ENCODE results near the gene SAC3D1. TPM values are rescaled to one million over a fixed set of nuclear protein-coding genes. Genes with fewer than 3 reads are reported as not detected.

The SAC3D1 gene
- total and polyA plus RNA-seq, 9 of the 15 experiments (the other 6 are each of a cell fraction or from before 2014, with no cell fraction given), result 0.20 to 35.2 (median 5.8) TPM

DNA sequence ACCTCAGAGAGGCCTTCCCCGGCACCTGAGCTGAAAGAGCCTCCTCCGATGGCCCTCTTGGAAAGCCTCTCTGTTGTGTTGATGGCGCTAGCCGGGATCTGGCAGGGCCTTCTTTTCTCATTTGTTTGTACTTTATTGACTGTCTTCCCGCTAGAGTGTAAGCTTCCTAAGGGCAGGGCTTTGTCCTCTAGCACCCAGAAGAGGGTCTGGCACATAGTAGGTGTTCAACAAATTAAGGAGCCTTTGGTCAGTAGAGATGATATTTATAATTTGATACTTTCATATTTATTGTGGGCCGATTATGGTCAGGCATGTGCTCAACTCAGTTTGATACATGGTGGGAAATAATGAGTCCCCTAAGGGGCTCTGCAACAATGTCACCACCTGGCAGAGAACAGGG, 23.1 kb upstream of the SAC3D1 start:
- ChIA-PET CTCF (ENCODE audit: low intra/inter-chr PET ratio) (no interaction called here), POLR2A (interaction anchor here (0.7 to 1.1 kb wide), 2 partner anchors 21 to 23 kb away, joined by 3 to 5 read pairs; partner anchors contain the start of genes BATF2 and SAC3D1)
- in situ Hi-C loops (cut with MboI), result no loop called here
- Histone ChIP-seq H2AFZ (ENCODE audit: low read depth, low read length) (no peak overlapping the region), H3K36me3 (ENCODE audit: control insufficient read depth, insufficient read depth, low read length) (peaks cover 42% of the 10 kb centered on the region; the same call in 2 of the 3 replicates), H3K4me3 (no peak overlapping the region), H3K27me3 (ENCODE audit: control insufficient read depth in 2 of 2, insufficient read depth in 2 of 2, low read length in 2 of 2) (no peaks in the 10 kb centered on the region), H4K20me1 (replicated peaks; ENCODE audit: control insufficient read depth, insufficient read depth, low read length) (no peaks in the 10 kb centered on the region), H3K27ac (ENCODE audit: extremely low read depth, low read depth, low read length) (no peak overlapping the region), H3K9me1 (ENCODE audit: control insufficient read depth, insufficient read depth, low read length) (peaks cover 4% of the 10 kb centered on the region), H3K4me1 (replicated peaks in 1 of 2; ENCODE audit: control insufficient read depth in 2 of 2, insufficient read depth in 2 of 2, low read length in 2 of 2) (peaks cover 10 to 49% of the 10 kb centered on the region in 2 experiments; a peak in 4 of 5 replicates), H3K9me3 (replicated peaks; ENCODE audit: control insufficient read depth, insufficient read depth, low read depth, low read length) (no peaks in the 10 kb centered on the region; the same call in 1 of the 2 replicates), H3K79me2 (ENCODE audit: control insufficient read depth, insufficient read depth, low read length) (peaks cover 25% of the 10 kb centered on the region), H3K9ac (ENCODE audit: insufficient read depth in 1 of 2, low read depth in 2 of 2, low read length in 2 of 2) (no peak overlapping the region), H3K4me2 (ENCODE audit: insufficient read depth, low read length) (no peak overlapping the region)
- FAIRE-seq (no peak), ATAC-seq (no peak), DNase-seq (ENCODE audit: extremely low read depth in 1 of 4, low spot score in 3 of 4) (no peak)
- TF ChIP-seq NFE2L1 (tag; IDR thresholded peaks at IDR 0.05; ENCODE audit: borderline replicate concordance, low read depth), result no peak
- TF ChIP-seq SUPT5H (IDR thresholded peaks at IDR 0.05), result no peak
- peak in 1 of 2 experiments; percentile 37; a peak in 1 of 3 replicates for TF ChIP-seq CBX3 (IDR thresholded peaks at IDR 0.05; ENCODE audit: borderline replicate concordance in 1 of 2, low read length in 2 of 2)
- TF ChIP-seq HDGF (IDR thresholded peaks at IDR 0.05), result no peak
- TF ChIP-seq ZNF316 (IDR thresholded peaks at IDR 0.05), result peak; percentile 55
- TF ChIP-seq, protein P1, sequence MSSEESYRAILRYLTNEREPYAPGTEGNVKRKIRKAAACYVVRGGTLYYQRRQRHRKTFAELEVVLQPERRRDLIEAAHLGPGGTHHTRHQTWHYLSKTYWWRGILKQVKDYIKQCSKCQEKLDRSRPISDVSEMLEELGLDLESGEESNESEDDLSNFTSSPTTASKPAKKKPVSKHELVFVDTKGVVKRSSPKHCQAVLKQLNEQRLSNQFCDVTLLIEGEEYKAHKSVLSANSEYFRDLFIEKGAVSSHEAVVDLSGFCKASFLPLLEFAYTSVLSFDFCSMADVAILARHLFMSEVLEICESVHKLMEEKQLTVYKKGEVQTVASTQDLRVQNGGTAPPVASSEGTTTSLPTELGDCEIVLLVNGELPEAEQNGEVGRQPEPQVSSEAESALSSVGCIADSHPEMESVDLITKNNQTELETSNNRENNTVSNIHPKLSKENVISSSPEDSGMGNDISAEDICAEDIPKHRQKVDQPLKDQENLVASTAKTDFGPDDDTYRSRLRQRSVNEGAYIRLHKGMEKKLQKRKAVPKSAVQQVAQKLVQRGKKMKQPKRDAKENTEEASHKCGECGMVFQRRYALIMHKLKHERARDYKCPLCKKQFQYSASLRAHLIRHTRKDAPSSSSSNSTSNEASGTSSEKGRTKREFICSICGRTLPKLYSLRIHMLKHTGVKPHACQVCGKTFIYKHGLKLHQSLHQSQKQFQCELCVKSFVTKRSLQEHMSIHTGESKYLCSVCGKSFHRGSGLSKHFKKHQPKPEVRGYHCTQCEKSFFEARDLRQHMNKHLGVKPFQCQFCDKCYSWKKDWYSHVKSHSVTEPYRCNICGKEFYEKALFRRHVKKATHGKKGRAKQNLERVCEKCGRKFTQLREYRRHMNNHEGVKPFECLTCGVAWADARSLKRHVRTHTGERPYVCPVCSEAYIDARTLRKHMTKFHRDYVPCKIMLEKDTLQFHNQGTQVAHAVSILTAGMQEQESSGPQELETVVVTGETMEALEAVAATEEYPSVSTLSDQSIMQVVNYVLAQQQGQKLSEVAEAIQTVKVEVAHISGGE (CRISPR knock-in tag; IDR thresholded peaks at IDR 0.05), result no peak
- no peak for TF ChIP-seq EGR1 (conservative IDR thresholded peaks at IDR 0.05)
- TF ChIP-seq ZNF507 (tag; conservative IDR thresholded peaks at IDR 0.05), result peak; percentile 74
- no peak for TF ChIP-seq SRSF3 (IDR thresholded peaks at IDR 0.05; ENCODE audit: insufficient read depth, low read length)
- peak; percentile 93 for TF ChIP-seq ZKSCAN1 (IDR thresholded peaks at IDR 0.05; ENCODE audit: low read depth, low read length)
- TF ChIP-seq, protein P2, sequence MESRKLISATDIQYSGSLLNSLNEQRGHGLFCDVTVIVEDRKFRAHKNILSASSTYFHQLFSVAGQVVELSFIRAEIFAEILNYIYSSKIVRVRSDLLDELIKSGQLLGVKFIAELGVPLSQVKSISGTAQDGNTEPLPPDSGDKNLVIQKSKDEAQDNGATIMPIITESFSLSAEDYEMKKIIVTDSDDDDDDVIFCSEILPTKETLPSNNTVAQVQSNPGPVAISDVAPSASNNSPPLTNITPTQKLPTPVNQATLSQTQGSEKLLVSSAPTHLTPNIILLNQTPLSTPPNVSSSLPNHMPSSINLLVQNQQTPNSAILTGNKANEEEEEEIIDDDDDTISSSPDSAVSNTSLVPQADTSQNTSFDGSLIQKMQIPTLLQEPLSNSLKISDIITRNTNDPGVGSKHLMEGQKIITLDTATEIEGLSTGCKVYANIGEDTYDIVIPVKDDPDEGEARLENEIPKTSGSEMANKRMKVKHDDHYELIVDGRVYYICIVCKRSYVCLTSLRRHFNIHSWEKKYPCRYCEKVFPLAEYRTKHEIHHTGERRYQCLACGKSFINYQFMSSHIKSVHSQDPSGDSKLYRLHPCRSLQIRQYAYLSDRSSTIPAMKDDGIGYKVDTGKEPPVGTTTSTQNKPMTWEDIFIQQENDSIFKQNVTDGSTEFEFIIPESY (CRISPR knock-in tag; IDR thresholded peaks at IDR 0.05), result 0 out of 2 replicates have a peak, but pooled peaks have one; percentile 25
- intact Hi-C loops (cut with micrococcal nuclease), result no loop called here
- 90% methylated on average over 6 of the region's 6 CpGs for WGBS (ENCODE audit: insufficient coverage, low coverage, missing lambda C conversion rate)
- BruUV-seq (replicated peaks), result no TSS peak
